Transverse colon (tissue), 3 donors: ENCODE data around the gene MBP.

Source experiments
- POLR2A ChIP-seq: fragments of 450-650 bp; IDR thresholded peaks from one replicate; pipeline ENCODE4 v1.6.1; 2016; ENCODE audit warnings: antibody characterized with exemption, mild to moderate bottlenecking, moderate library complexity
- TF ChIP-seq, protein P1 (sequence below), 5 experiments: fragments of 200-600 bp in 3 of 5; fragments of 450-650 bp in 2 of 5; sonication (generic) in 3 of 5; IDR thresholded peaks; 1 replicate in 2 of 5; 2 replicates in 3 of 5; pipeline ENCODE4 v1.5.1; 2016 to 2017; ENCODE audit warnings: antibody characterized with exemption in 5 of 5, inconsistent platforms in 3 of 5, mild to moderate bottlenecking in 2 of 5, moderate library complexity in 1 of 5

GRCh38 chr18:77012806-77013541 is 119.6 kb downstream of the MBP start:
- TF ChIP-seq, protein P1, sequence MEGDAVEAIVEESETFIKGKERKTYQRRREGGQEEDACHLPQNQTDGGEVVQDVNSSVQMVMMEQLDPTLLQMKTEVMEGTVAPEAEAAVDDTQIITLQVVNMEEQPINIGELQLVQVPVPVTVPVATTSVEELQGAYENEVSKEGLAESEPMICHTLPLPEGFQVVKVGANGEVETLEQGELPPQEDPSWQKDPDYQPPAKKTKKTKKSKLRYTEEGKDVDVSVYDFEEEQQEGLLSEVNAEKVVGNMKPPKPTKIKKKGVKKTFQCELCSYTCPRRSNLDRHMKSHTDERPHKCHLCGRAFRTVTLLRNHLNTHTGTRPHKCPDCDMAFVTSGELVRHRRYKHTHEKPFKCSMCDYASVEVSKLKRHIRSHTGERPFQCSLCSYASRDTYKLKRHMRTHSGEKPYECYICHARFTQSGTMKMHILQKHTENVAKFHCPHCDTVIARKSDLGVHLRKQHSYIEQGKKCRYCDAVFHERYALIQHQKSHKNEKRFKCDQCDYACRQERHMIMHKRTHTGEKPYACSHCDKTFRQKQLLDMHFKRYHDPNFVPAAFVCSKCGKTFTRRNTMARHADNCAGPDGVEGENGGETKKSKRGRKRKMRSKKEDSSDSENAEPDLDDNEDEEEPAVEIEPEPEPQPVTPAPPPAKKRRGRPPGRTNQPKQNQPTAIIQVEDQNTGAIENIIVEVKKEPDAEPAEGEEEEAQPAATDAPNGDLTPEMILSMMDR (IDR thresholded peaks at IDR 0.05): no peak
- TF ChIP-seq POLR2A: no peak
